ENCODE measurements around the gene DENND6A.

The DENND6A gene

DNA sequence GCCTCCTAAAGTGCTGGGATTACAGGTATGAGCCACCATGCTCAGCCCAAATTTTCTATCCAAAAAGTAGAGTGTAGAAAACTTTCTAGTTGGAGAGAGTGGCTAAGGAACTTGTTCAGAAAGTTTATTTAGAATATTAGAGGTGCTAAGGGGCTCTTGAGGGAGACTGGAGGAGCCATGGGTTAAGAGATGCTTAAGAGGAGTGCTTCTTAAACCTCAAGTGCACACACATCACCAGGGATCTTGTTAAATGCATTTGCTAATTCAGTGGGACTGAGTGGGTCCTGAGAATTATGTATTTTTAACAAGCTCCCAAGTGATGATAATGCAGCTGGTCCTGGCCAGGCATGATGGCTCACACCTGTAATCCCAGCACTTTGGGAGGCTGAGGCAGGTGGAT lies 33.5 kb upstream of the DENND6A start:
- TF ChIP-seq, protein P1, sequence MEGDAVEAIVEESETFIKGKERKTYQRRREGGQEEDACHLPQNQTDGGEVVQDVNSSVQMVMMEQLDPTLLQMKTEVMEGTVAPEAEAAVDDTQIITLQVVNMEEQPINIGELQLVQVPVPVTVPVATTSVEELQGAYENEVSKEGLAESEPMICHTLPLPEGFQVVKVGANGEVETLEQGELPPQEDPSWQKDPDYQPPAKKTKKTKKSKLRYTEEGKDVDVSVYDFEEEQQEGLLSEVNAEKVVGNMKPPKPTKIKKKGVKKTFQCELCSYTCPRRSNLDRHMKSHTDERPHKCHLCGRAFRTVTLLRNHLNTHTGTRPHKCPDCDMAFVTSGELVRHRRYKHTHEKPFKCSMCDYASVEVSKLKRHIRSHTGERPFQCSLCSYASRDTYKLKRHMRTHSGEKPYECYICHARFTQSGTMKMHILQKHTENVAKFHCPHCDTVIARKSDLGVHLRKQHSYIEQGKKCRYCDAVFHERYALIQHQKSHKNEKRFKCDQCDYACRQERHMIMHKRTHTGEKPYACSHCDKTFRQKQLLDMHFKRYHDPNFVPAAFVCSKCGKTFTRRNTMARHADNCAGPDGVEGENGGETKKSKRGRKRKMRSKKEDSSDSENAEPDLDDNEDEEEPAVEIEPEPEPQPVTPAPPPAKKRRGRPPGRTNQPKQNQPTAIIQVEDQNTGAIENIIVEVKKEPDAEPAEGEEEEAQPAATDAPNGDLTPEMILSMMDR (IDR thresholded peaks at IDR 0.05; ENCODE audit: insufficient read depth, low read length, poor library complexity, severe bottlenecking): no peak
- Histone ChIP-seq H3K36me3 (ENCODE audit: control insufficient read depth, insufficient read depth, low read length) (no peaks in the 10 kb centered on the region), H3K27me3 (replicated peaks; ENCODE audit: control insufficient read depth, insufficient read depth, low read length) (no peaks in the 10 kb centered on the region; the same call in 1 of the 2 replicates), H3K4me3 (replicated peaks; ENCODE audit: low read depth, low read length) (no peak overlapping the region)
- DNase-seq (ENCODE audit: extremely low read depth, insufficient read length): no peak

GRCh38 chr3:57718118-57718517 lies 25.2 kb upstream of the DENND6A start:
- Histone ChIP-seq H3K27me3 (replicated peaks; ENCODE audit: control insufficient read depth, insufficient read depth, low read length) (no peaks in the 10 kb centered on the region; the same call in 1 of the 2 replicates), H3K36me3 (ENCODE audit: control insufficient read depth, insufficient read depth, low read length) (no peaks in the 10 kb centered on the region), H3K4me3 (replicated peaks; ENCODE audit: low read depth, low read length) (no peak overlapping the region)
- DNase-seq (ENCODE audit: extremely low read depth, insufficient read length): no peak
- TF ChIP-seq, protein P1 (IDR thresholded peaks at IDR 0.05; ENCODE audit: insufficient read depth, low read length, poor library complexity, severe bottlenecking): no peak

DNA sequence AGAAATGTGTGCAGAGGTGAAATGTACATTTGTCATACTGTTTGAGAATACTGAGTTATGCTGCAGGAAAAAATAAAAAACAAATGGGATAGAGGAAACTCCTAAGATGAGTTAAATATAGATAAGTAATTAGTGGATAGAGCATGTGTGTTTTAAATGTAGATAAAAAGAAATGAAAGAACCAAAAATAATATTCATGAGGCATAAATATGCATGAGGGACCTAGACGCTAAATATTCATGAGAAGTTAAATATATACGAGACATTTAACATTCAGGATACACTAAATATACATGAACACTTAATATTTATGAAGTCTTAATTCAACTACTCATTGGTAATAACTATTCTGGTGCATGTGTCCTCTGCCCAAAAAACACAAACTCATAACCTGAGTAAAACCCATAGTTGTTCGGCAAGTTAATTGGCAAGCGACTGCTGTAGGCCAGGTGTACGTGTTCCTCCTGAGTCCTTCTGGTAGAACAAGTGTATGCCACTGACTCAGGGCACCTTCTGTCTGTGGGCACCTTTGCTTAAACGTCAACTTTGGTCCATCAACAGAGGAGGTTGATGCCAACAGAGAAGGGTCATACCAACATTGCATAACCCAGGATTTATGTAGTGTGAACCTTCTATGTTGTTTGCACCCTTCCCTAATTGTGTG lies 24.5 kb upstream of the DENND6A start:
- no peak for DNase-seq (ENCODE audit: extremely low read depth, insufficient read length)
- H3K36me3 ChIP-seq (ENCODE audit: control insufficient read depth, insufficient read depth, low read length): no peaks in the 10 kb centered on the region
- TF ChIP-seq, protein P1 (IDR thresholded peaks at IDR 0.05; ENCODE audit: insufficient read depth, low read length, poor library complexity, severe bottlenecking): no peak
- no peaks in the 10 kb centered on the region; the same call in 1 of the 2 replicates for H3K27me3 ChIP-seq (replicated peaks; ENCODE audit: control insufficient read depth, insufficient read depth, low read length)
- no peak overlapping the region for H3K4me3 ChIP-seq (replicated peaks; ENCODE audit: low read depth, low read length)

DNA sequence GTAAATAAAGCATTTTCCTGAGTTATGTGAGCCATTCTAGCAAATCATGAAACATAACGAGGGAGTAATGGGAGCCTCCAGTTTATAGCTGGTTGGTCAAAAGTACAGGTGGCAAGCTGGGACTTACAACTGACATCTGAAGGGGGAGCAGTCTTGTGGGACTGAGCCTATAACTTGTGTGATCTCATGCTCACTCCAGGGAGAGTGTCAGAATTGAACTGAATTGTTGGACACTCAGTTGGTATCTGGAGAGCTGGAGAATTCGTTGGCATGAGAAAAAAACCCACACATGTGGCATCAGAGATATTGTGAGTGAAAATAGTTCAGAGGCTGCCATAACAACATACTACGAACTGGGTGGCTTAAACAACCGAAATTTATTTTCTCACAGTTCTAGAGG lies 22.8 kb upstream of the DENND6A start:
- Histone ChIP-seq H3K36me3 (ENCODE audit: control insufficient read depth, insufficient read depth, low read length) (no peaks in the 10 kb centered on the region), H3K4me3 (replicated peaks; ENCODE audit: low read depth, low read length) (no peak overlapping the region), H3K27me3 (replicated peaks; ENCODE audit: control insufficient read depth, insufficient read depth, low read length) (no peaks in the 10 kb centered on the region)
- DNase-seq (ENCODE audit: extremely low read depth, insufficient read length): no peak
- TF ChIP-seq, protein P1 (IDR thresholded peaks at IDR 0.05; ENCODE audit: insufficient read depth, low read length, poor library complexity, severe bottlenecking): no peak

DNA sequence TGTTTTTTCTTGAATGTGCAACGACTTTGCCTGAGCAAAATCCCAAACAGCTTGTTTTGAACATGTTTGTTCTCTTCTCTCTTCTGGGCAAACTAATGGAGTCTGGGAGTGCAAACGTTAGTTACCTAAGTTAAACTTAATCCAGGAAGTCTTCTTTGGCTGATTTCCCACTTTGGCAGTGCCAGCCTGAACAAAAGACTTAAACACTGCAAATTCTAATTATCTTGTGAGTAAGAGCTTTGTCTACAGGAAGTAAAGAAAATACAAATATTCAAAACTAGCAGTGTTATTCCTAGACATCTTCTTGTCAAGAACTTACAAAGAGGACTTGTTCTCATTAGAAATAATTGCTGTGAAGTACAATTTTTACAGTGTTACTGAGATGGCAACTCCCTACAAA lies 16.7 kb upstream of the DENND6A start:
- Histone ChIP-seq H3K27me3 (replicated peaks; ENCODE audit: control insufficient read depth, insufficient read depth, low read length) (no peaks in the 10 kb centered on the region), H3K4me3 (replicated peaks; ENCODE audit: low read depth, low read length) (no peak overlapping the region), H3K36me3 (ENCODE audit: control insufficient read depth, insufficient read depth, low read length) (no peaks in the 10 kb centered on the region)
- no peak for DNase-seq (ENCODE audit: extremely low read depth, insufficient read length)
- TF ChIP-seq, protein P1 (IDR thresholded peaks at IDR 0.05; ENCODE audit: insufficient read depth, low read length, poor library complexity, severe bottlenecking): no peak

GRCh38 chr3:57709031-57709430 lies 16.2 kb upstream of the DENND6A start:
- TF ChIP-seq, protein P1 (IDR thresholded peaks at IDR 0.05; ENCODE audit: insufficient read depth, low read length, poor library complexity, severe bottlenecking): no peak
- no peak overlapping the region for H3K4me3 ChIP-seq (replicated peaks; ENCODE audit: low read depth, low read length)
- no peak for DNase-seq (ENCODE audit: extremely low read depth, insufficient read length)
- no peaks in the 10 kb centered on the region for H3K36me3 ChIP-seq (ENCODE audit: control insufficient read depth, insufficient read depth, low read length)
- no peaks in the 10 kb centered on the region for H3K27me3 ChIP-seq (replicated peaks; ENCODE audit: control insufficient read depth, insufficient read depth, low read length)
